Activated T-cell treated with anti-CD3 and anti-CD28 coated beads for 4 hours (primary cell): ENCODE measurements around the gene HAO2.

Source experiments
- DNase-seq: peaks from one replicate; pipeline ENCODE4 v3.0.0-alpha.2; 2020

The HAO2 gene

DNA sequence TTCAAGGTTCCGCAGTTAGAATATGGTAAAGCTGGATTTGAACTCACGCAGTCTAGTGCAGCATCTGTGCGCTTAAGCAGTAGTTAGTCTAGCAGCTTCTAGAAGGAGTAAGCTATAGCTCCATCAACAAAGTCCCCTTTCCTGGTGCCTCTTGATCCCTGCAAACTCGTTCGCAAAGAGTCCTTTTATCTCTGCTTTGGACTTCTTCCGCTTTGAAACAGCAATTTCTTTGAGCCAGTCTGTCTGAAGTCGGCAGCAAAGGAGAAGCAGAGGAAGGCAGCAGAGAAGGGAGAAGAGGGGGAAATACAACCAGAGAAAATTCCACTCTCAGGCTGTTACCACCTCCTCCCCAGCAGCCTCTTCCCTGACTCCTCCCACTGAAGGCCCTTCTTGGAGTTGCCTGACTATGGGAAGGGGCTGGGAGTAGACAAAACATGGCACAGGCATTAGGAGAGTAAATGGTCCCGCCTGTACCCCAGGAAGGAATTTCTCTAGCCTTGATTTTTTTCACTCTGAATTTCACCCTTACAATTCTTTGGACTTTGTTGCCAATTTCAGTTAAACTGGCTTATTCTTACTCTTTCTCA lies 72.2 kb downstream of the HAO2 start:
- DNase-seq, result no peak

DNA sequence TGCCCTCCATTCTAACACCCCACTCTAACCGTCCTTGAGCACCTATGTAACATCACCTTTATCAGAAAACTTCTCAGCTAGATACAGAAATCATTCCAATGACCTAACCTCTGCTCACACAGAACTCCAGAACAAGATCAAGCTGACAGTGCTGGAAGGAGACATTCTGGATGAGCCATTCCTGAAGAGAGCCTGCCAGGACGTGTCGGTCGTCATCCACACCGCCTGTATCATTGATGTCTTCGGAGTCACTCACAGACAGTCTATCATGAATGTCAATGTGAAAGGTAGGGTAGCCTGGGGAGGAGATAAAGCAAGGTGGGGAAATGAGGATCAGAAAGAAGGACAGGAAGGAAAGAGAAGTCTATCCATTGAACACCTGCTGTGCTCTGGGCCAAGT lies 74.2 kb downstream of the HAO2 start:
- DNase-seq, result no peak
